Bronchial epithelial cell (primary cell): ENCODE measurements around the gene EFEMP1. TPM values are rescaled to one million over a fixed set of nuclear protein-coding genes. Genes with fewer than 3 reads are reported as not detected.
A peak's percentile ranks its signal among the peaks of the same experiment; 100 is the strongest.

ENCODE experiments used
- DNase-seq: peaks from one replicate; pipeline ENCODE4 v3.0.0-alpha.2; 2010; ENCODE audit warnings: low read depth
- FAIRE-seq: peaks from 2 replicates; lab custom pipeline; 2011; peaks lifted over from hg19 to GRCh38; lab: Jason Lieb, UNC
- H3K27me3 ChIP-seq: 2 replicates; pipeline ENCODE4 v1.5.1; 2011; ENCODE audit warnings: low read length; ENCODE audit not compliant: control insufficient read depth, insufficient read depth
- H3K36me3 ChIP-seq: 2 replicates; pipeline ENCODE4 v1.5.1; 2011; ENCODE audit warnings: low read length; ENCODE audit not compliant: control insufficient read depth, insufficient read depth
- H3K4me3 ChIP-seq: 2 replicates; pipeline ENCODE4 v1.5.1; 2011; ENCODE audit warnings: mild to moderate bottlenecking, low read depth, low read length, control low read depth
- CTCF ChIP-seq: IDR thresholded peaks from 2 replicates; pipeline ENCODE4 v1.5.1; 2011; ENCODE audit warnings: mild to moderate bottlenecking, moderate library complexity, low read length, control low read depth, inconsistent platforms; ENCODE audit not compliant: insufficient read depth, severe bottlenecking
- total RNA-seq: library from RNA; depleted of rRNA; stranded (reverse); fragments of >200 nt; gene quantifications from 2 replicates; pipeline ENCODE4 v1.2.1, GENCODE V29; 2014

Gene EFEMP1
- total RNA-seq, 1 donor from 2014 or later, result 113 TPM

GRCh38 chr2:55954306-55955035 is 30.9 kb upstream of the EFEMP1 start:
- no peaks in the 10 kb centered on the region for H3K27me3 ChIP-seq
- peak; percentile 29 for DNase-seq
- no peak overlapping the region for H3K4me3 ChIP-seq
- TF ChIP-seq CTCF, result no peak
- H3K36me3 ChIP-seq, result no peaks in the 10 kb centered on the region
- FAIRE-seq, result no peak

DNA sequence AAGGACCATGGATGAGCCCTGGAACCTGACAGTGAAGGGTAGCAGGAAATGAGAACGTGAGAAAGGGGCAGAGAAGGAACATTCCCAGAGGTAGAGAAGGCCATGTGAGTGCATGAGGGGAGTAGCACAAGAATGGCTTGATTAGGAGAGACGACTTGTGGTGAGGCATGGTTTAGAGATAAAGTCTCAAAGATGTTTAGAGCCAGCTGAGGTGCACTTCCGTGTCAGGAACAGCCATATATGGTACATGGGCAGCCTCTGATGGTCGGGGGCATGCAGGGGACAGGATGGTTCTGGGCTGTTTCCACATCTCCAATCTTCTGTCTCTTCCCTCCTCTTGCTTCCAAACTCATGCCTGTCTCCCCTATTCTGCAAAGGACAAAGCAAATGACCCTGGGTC is 28.8 kb upstream of the EFEMP1 start:
- FAIRE-seq (peak; percentile 84), DNase-seq (no peak)
- Histone ChIP-seq H3K4me3 (no peak overlapping the region), H3K36me3 (no peaks in the 10 kb centered on the region), H3K27me3 (no peaks in the 10 kb centered on the region)
- TF ChIP-seq CTCF, result no peak

GRCh38 chr2:55951533-55951932 is 28.0 kb upstream of the EFEMP1 start:
- FAIRE-seq (no peak), DNase-seq (no peak)
- Histone ChIP-seq H3K27me3 (no peaks in the 10 kb centered on the region), H3K4me3 (no peak overlapping the region), H3K36me3 (no peaks in the 10 kb centered on the region)
- TF ChIP-seq CTCF, result no peak

- DNase-seq, result peak; percentile 50
- Histone ChIP-seq H3K36me3 (no peaks in the 10 kb centered on the region), H3K4me3 (no peak overlapping the region), H3K27me3 (no peaks in the 10 kb centered on the region)
- no peak for TF ChIP-seq CTCF
- no peak for FAIRE-seq
Measured at GRCh38 chr2:55949613-55950012, 26.0 kb upstream of the EFEMP1 start.

DNA sequence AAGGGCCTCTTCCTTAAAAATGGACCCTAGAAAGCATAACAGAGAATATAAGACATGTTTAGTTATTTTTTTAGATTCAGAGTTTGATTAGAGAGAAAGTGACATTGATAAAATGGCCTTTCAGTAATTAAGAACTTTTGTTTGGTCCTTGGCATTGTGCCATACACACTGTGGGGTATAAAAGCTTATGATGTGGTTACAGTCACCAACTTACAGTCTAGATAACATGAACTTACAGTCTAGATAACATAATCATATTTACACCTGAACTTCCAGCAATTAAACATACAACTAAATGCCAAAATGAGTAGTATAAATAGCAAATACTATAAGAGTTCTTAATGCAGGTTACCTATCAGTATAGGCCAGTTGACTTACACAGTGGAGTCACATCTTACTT is 25.6 kb upstream of the EFEMP1 start:
- no peak overlapping the region for H3K4me3 ChIP-seq
- H3K36me3 ChIP-seq, result no peaks in the 10 kb centered on the region
- no peak for FAIRE-seq
- no peaks in the 10 kb centered on the region for H3K27me3 ChIP-seq
- TF ChIP-seq CTCF, result no peak
- DNase-seq, result no peak

- no peak for TF ChIP-seq CTCF
- no peak for DNase-seq
- Histone ChIP-seq H3K36me3 (no peaks in the 10 kb centered on the region), H3K27me3 (no peaks in the 10 kb centered on the region), H3K4me3 (no peak overlapping the region)
- FAIRE-seq, result no peak
Measured at GRCh38 chr2:55948176-55948923, 24.8 kb upstream of the EFEMP1 start.
